Epithelial cell of esophagus (primary cell): Measurements from ENCODE around the gene AK4.
"Not testable (repeated sequence)": the region's sequence is repeated elsewhere in the genome, so short reads cannot be mapped to it uniquely, and the experiment has no call there.

ENCODE experiments used
- DNase-seq: peaks from one replicate; pipeline ENCODE4 v3.0.0; 2010; ENCODE audit warnings: low read depth
- H3K4me3 ChIP-seq: 2 replicates; pipeline ENCODE4 v1.5.1; 2011; ENCODE audit warnings: mild to moderate bottlenecking, low read length, control low read depth
- CTCF ChIP-seq: IDR thresholded peaks from 2 replicates; pipeline ENCODE4 v1.5.1; 2011; ENCODE audit warnings: low read depth, mild to moderate bottlenecking, low read length, control low read depth, inconsistent platforms; ENCODE audit not compliant: insufficient read depth; ENCODE audit errors: missing control alignments

Gene AK4

GRCh38 chr1:65151641-65152040 lies 3.6 kb downstream of the AK4 start:
- DNase-seq: no peak
- TF ChIP-seq CTCF: no peak
- no peak overlapping the region for H3K4me3 ChIP-seq

GRCh38 chr1:65153635-65154034 lies 5.6 kb downstream of the AK4 start:
- no peak overlapping the region for H3K4me3 ChIP-seq
- DNase-seq: peak; percentile 29
- no peak for TF ChIP-seq CTCF

- TF ChIP-seq CTCF: no peak
- DNase-seq: no peak
- no peak overlapping the region for H3K4me3 ChIP-seq
These were observed 9.0 kb downstream of the AK4 start for GRCh38 chr1:65156910-65157545.

- TF ChIP-seq CTCF: no peak
- H3K4me3 ChIP-seq: no peak overlapping the region
- no peak for DNase-seq
These were observed 9.5 kb downstream of the AK4 start for GRCh38 chr1:65157546-65157941.

- not testable (repeated sequence) for DNase-seq, H3K4me3 ChIP-seq
These were observed 11.3 kb downstream of the AK4 start for GRCh38 chr1:65159291-65159688.

- DNase-seq: no peak
- H3K4me3 ChIP-seq: no peak overlapping the region
- no peak for TF ChIP-seq CTCF
These were observed 12.0 kb downstream of the AK4 start for GRCh38 chr1:65159801-65160523.

GRCh38 chr1:65163201-65163805 lies 15.3 kb downstream of the AK4 start:
- no peak overlapping the region for H3K4me3 ChIP-seq
- no peak for TF ChIP-seq CTCF
- no peak for DNase-seq

- not testable (repeated sequence) for H3K4me3 ChIP-seq, DNase-seq
These were observed 16.1 kb downstream of the AK4 start for GRCh38 chr1:65164101-65164500.
